Measurements from ENCODE around the gene EN2. TPM values are rescaled to one million over a fixed set of nuclear protein-coding genes. Genes with fewer than 3 reads are reported as not detected.
"Not testable (repeated sequence)": the region's sequence is repeated elsewhere in the genome, so short reads cannot be mapped to it uniquely, and the experiment has no call there.

The EN2 gene
- total RNA-seq, 1 donor from 2014 or later = under 0.01 TPM

DNA sequence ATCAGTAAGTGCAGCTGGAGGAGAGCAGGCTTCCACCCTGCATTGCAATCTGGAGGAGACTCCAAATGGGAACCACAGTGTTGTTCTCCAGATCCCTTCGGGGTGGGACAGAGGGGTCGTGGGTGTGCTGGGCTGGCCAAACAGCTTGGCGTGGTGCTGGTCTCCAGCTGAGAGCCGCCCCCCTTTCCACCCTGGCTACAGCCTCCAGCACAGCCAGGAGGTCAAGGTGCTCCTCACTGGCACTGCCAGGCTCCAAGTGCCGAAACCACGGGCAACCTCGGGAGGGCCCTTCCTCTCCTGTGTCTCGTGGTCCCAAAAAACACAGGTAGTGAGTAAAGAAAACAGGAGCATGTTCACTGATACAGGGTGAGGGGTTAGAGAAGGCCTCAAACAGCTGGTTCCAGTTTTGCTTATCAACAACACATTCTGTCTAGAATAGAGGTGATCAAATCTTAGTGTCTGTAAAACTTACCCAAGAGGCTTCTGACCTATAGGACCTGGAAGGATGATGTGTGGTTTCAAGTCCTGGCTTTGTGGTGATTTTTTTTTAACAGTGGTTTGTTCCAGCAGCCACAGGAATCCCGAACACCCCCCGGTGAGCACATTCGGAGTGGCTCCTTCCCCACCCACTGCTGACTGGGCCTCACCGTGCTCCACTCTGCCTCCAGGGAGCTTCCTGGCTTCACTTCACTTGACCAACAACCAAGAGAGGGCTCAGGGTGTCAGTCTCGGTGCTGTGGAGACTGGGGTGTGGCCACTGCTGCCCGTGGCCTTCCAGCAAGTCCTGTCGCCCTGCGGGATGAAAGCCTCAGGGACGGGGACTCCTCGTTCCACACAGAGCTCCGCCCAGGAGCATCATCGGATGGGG lies 31.2 kb upstream of the EN2 start:
- no peak for DNase-seq

DNA sequence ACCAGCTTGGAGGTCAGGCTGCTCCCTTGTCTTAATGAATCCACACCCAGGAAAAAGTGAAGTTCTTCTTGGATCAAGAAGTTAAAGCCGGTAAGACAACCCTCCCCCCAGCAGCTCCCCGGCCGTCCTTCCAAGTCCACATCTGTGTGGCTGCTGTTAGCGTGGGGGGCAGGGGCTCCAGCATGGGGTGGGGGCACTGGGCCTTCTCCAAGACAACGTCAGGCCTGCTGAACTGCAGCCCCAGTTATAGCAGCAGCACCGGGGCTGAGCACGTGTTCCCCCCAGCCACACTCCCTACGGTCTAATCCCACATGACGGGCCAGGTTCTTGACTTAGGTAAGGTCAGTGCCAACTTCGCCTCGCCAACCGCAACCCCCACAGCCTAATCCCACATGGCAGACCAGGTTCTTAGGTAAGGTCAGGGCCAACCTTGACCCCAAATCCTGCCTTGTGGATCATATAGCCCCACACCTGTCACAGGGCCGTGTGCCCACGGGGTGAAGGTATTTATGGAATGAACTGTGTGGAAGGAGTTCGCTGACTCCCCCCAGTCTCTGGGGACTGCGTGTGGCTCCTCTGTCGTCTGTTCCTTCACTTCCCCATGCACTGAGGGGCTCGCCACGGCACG lies 30.4 kb upstream of the EN2 start:
- DNase-seq = no peak

DNA sequence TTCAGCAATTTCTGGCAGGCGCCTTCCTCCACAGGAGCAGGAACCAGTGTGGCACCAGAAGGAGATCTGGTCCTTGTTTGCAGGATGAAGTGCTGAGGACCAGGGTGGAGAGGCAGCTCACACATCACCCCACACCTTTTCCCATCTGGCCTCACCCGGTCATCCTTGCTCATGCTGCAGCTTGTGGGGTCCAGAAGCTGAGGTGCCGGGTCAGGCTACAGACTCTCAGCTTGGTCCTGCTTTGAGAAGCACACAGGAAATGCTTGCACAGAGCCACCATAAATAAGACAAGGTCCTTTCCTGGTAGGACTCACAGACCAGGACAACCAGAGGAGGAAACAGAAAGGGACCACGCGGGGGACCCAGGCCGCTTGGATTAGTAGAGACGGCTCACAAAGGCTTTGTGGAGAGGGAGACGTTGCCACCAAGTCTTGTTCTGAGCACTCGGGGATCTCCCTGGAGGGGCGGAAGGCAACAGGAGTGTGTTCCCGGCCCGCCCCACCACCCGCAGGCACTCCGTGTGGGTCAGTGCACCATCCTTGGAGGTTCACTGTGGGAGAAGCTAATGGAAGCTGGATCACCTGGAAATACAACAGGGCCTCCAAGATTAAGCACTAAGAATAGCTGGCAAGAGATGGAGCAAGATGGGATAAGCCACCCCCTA lies 29.6 kb upstream of the EN2 start:
- DNase-seq = no peak

DNA sequence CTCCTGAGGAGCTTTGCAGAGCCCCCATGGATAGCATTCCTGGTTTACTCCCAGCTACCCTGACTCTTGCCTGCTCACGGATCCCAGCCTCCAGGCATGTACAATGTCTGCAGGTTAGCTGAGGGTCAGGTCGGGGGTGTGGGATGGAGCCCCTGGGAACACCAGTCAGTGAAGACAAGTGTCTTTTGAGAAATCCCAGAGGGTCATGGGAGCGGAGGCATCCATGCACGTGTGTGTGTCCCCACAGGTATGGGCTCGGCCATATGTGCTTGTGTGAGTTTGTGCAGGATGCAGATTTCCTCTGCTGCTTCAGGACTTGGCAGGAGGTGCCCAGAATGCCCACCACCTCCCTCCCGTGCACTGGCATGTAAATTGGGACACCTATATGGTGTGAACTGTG lies 28.3 kb upstream of the EN2 start:
- no peak for DNase-seq

DNA sequence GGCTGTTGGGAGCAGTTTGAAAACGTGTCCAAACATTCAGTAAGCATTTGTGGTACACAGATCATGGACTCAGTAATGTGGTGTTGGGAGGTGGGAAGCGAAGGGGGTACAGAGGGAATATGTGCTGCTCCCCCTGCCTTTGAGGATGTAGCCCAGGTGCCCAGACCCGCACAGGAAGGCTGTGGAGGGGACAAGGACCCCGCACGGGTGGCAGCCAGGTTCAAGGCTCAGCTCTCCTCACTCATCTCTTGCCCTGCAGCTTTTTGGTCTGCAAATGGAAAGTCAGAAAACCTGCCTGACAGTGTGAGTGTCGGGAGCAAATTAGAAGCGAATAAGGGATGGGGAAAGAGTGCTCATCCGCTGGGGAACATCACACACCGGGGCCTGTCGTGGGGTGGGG lies 27.3 kb upstream of the EN2 start:
- DNase-seq = no peak

DNA sequence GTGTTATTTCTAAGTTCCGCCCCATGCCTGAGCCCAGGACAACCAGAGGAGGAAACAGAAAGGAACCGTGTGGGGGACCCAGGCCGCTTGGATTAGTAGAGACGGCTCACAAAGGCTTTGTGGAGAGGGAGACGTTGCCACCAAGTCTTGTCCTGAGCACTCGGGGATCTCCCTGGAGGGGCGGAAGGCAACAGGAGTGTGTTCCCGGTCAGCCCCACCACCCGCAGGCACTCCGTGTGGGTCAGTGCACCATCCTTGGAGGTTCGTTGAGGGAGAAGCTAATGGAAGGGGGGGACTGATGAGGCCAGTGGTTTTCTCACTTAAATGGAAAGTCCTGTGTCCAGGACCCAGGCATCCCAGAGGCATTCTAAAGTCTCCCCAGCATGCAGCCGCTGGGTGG lies 26.7 kb upstream of the EN2 start:
- DNase-seq = no peak

DNA sequence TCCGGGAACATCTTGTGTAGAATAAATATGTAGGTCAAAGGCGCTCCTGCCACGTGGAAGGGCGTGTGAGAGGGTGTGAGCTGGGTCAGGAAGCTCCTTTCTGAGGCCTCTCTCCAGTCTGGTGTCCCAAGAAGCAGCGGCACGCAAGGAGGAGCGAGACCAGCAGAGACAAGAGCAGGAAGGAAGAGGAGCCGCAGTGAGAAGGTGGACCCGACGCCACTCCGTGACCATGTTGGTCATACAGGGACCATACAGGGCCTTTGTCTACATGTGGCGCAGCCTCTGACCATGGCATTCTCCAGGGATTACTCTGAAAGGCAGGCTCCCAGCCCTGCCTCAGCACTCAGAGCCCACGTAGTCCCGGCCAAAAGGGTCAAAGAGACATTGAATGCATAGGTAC lies 26.2 kb upstream of the EN2 start:
- DNase-seq = no peak

DNA sequence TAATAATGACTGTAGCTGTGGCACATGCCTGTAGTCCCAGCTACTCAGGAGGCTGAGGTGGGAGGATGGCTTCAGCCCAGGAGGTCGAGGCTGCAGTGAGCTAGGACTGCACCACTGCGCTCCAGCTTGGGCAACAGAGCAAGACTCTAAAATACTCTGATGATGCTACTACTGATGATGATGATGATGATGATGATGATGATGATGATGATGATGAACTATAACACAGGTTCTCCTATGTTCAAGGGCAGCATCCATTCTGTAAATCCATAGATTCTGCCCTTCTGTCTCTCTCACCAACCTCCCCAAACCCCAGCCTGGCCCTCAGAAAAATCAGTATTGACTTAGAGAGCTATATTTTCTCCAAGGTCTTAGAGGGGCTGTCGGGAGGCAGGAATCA lies 22.8 kb upstream of the EN2 start:
- DNase-seq = no peak

DNA sequence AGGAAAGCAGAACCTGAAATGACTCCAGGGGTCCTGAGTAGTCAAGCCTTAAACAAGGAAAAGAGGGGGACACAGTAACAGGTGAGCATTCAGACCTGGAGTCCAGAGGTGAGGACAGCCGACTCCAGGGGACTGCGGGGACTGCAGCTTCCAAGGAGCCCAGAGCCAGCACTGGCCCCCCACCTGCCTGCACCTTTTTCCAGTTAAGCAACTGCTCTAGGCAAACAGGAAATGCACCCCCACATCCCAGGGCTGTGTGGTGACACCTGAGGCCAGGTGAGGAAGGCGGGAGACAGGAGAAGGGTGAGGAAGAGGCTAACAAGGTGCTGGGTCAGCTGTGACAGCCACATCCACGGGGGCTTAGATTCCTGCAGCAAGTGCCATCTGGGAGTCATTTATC lies 20.1 kb upstream of the EN2 start:
- DNase-seq = no peak

DNA sequence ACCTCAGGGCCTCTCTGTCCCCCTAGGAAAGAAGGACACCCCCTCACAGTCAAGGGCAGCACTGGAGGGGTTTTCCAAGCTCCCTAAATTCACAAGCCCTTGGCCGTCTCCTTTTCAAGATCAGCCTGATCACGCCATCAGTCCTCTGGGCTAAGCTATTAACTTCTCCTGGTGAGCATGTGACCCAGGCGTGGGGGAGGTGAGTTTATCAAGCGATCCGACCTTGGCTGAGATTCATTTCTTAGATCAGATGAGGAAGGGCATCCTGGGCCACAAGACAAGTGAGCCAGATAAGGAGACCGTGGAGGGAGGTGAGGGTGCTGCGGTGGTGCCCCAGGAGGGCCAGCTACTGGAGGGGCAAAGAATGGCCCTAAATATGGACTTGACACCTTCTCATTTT lies 19.2 kb upstream of the EN2 start:
- DNase-seq = no peak

DNA sequence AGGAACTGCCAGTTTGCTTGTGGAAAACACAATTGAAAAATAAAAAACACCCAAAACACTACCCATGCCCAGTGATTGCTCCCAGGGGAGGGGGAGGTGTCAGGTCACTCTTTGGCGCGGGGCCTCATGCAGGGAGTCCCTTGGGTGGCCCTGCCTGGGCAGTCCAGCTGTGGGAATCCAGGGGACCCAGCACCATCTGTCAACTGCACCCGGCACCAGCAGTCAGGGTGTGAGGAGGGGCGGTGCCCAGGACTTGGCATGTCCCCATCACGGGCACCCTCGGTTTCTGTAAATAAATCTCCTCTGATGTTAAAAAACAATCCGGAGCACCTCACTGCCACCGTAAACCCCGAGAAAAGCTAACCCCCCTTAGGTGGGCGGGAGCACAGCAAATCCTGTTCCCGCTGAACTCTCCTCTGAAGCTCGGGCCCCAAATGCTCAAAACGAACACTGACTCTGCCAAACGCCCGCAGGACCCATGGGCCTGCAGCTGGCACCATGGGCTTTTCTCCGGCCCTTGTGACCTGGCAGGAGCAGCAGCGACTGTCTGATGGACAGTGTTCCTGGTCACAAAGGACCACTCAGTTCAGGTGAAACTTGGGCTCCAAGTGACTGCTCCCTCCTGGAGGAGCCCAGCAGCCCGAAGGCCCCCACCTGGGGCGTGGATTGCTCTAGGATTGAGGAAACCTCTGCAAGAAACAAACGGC lies 18.5 kb upstream of the EN2 start:
- DNase-seq = no peak

DNA sequence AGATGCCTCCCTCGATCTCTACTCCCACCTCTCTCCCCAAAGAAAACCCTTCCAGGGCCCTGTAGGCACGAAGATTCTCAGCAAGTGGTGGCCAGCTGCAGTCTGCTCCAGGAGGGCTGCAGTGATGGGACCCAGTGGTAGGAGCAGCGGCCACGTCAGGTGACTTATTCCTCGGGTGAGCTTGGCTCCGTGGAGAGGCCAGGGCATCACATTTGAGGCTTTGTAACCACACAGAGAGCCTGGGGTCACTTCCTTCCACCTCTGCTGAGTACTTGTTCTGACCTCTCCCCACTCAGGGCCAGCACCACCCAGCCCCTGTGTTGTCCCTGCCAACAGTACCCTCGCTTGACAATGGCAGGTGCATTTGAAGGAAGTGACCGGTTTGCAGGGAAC lies 17.9 kb upstream of the EN2 start:
- DNase-seq = no peak

DNA sequence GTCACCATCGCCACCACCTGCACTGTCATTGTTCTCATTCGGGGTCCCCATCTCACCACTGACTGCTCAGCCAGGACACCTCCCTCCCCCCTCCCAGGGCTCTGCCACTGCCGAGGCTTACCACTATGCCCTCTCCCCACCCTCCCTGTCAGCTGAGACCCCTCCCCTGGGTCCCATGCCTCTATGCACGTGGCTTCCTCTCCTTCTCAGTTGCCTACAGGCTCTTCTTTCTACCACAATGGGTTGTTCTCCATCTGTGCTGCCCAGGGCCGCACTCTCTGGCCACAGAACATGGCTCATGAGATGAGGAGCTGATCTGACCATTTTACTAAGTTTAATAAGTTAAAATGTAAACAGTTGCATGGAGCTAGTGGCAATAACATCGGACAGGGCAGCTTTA lies 16.1 kb upstream of the EN2 start:
- no peak for DNase-seq

DNA sequence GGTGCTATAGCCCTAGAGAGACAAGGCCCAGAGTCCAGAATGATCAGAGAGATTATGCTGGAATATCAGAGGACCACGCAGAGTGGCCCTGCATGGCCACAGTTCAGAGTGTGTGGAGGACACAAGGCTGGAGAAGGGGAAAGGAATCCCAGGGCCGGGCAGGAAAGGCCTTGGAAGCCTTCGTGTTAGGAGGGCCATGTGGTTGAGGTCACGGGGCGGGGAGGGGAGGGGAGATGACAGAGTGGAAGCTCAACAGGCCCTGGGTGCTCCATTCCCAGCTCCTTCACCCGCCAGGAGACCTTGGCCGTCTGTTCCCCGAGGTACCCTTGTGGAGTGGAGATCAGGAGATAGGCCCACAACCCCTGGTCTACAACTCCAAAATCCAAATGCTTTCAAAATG lies 13.2 kb upstream of the EN2 start:
- DNase-seq = no peak

DNA sequence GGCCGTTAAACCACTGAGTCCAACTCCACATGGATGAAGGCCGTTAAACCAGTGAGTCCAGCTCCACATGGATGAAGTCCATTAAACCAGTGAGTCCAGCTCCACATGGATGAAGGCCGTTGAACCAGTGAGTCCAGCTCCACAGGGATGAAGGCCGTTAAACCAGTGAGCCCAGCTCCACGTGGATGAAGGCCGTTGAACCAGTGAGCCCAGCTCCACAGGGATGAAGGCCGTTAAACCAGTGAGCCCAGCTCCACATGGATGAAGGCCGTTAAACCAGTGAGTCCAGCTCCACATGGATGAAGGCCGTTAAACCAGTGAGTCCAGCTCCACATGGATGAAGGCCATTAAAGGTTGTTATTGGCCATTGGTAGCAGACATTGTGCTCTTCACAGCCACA lies 12.3 kb upstream of the EN2 start:
- DNase-seq = not testable (repeated sequence)

DNA sequence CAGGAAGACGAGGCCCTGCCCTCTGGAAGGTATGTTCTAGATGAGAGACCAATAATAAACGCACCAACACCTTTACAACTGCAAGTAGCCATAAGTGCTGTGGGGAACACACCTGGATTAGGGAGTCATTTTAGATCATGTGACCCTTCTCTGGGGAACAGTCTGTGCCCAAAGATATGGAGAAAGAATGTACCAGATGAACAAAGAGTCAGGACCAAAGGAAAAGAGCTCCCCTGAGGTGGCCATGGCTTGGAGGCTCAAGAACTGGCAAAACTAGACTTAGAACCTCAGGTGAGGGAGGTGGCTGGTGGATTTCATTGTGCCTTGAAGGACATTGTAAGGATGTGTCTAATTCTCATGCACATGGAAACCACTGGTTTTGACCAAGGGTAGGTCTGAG lies 10.3 kb upstream of the EN2 start:
- no peak for DNase-seq

DNA sequence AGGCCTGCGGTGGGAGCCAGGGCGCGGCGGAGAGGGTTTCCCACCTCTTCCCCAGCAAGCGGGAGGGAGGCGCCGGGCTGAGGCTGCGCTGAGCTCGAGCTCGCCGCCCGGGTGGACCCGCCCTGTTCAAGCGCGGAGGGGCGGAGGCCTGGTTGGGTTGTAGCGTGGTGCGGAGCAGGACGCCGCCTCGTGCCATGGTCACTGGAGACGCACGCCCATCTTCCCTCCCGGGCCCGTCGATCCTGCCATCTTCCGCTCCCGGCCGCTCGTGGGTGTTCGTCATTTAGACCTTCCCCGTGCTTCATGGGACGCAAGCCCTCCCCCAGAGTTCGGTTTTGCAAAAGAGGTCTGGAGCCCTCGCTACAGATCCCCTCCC lies 9.3 kb upstream of the EN2 start:
- no peak for DNase-seq

DNA sequence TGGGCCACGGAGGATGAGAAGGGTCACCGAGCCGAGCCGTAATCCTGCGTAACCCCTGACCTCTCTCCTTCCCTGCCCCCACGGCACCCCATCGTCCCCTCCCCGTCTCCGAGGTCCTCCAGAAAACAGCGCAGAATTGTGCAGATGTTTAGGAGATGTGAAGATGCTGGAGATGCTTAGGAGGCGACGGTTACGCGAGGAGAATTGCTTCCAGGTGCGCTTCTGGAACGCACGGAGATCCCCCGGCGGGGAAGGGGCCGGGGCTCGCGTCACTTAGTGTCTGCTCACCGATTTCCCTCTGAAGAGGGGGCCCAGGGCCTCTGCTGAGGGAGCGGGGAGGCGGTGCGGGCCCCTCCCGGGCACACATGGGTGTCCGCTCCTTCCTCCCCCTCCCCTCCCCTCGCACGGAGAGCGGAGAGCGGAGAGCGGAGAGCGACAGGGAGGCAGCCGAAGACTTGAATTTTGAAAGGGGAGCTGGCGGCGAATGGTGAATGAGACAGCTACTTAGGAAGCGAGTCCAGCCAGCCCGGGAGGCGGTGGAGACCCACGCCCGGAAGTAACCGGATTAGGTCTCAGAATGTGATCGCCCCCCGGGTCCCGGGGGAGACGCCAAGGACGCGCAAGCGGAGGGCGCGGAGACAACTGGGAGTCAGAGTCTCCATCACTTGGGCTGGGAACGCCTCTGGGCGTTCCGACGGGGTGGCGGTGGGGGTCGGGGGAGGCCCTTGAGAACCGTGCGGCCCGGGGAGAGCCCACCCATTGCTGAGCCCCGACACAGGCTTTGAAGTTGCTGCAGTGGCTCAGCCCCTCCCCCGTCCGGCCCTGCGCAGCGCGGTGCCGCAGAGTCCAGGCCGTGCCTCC lies 8.7 kb upstream of the EN2 start:
- DNase-seq = no peak

DNA sequence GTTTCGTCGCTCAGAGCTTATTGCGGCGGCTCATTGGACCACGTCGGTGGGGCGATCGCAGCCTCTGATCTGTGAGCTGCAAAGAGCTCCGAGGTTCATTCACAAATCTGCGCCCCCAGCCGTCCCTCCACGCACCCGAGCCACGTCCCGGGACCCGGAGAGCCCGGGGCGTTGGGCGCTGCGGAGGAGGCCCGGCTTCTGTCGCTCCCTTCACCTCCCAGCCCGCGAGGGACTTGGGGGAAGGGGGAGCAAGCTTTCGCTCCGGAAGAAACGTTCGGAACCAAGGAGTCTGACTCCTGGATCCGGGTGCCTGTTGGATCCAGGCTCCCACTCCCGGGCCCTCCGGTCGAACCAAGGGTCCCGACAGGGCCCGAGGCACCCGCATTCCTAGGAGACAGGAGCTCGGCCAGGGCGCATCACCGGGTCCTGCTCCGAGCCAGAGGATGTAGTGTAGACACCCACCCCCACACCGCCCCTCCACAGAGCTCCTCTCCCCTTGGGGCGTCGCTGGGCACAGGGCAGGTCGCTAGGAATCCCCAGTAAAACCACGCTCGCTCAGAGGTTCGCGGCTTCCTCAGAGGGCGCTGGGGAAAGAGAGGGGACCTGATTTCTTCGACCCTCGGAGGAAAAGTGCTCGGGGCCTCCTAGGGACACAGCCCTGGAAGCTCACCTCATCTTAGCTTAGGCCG lies 7.9 kb upstream of the EN2 start:
- no peak for DNase-seq

DNA sequence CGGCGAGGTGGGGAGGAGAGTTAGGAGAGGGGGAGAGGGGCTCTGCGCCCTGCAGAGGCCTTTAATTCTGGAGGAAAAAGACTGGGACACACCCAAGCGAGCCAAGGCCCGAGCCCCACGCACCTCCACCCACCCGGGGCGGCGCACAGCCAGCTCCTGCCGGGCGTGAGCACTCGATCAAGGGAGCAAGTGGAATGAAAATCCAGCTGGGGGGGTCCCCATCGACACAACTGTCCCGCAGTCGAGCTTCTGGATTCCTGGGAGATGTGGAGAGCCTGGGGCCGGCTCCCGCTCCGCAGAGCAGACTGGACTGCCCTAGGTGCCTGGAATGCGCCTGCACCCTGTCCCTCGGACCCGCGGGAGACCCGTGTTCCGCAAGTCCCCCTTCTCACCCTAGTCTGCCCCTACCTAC lies 7.4 kb upstream of the EN2 start:
- no peak for DNase-seq
